DOHH2 (cell line): ENCODE data around the gene SCAP.

ENCODE experiments used
- CTCF ChIP-seq: fragments of 200-600 bp; sonication (generic); IDR thresholded peaks from one replicate; pipeline ENCODE4 v1.5.1; 2014; ENCODE audit warnings: antibody characterized with exemption, mild to moderate bottlenecking, low read depth, low read length; ENCODE audit not compliant: poor library complexity, severe bottlenecking
- EZH2phosphoT487 ChIP-seq: fragments of 200-600 bp; sonication (generic); IDR thresholded peaks from 2 replicates; pipeline ENCODE4 v1.6.1; 2017; ENCODE audit warnings: borderline replicate concordance, mild to moderate bottlenecking, antibody characterized with exemption, low read length, moderate library complexity, mixed read lengths

GRCh38 chr3:47475029-47475569 lies 642 bp downstream of the SCAP start:
- TF ChIP-seq CTCF (no peak), EZH2phosphoT487 (no peak)
